Loucy (cell line): ENCODE data around the gene CENPF.

ENCODE experiments used
- CTCF ChIP-seq: fragments of 200-600 bp; sonication (generic); conservative IDR thresholded peaks from 2 replicates; pipeline ENCODE4 v1.5.1; 2014; ENCODE audit warnings: mild to moderate bottlenecking, antibody characterized with exemption, low read length
- EZH2phosphoT487 ChIP-seq: fragments of 200-600 bp; IDR thresholded peaks from 2 replicates; pipeline ENCODE4 v1.6.1; 2018; ENCODE audit warnings: antibody characterized with exemption, mild to moderate bottlenecking, moderate library complexity, borderline replicate concordance

- TF ChIP-seq CTCF, result no peak
- no peak for TF ChIP-seq EZH2phosphoT487
These were observed 32.6 kb upstream of the CENPF start for GRCh38 chr1:214570442-214570841.
